Loucy (cell line): Measurements from ENCODE around the gene COL2A1.

ENCODE experiments used
- H2AFZ ChIP-seq: fragments of 200-600 bp; sonication (generic); 2 replicates; pipeline ENCODE4 v1.6.0; 2016; ENCODE audit warnings: antibody characterized with exemption, mild to moderate bottlenecking, low read length, moderate library complexity
- H3F3A ChIP-seq: fragments of 200-600 bp; 2 replicates; pipeline ENCODE4 v1.6.0; 2016; ENCODE audit warnings: antibody characterized with exemption, low read depth, mild to moderate bottlenecking
- H3K27me3 ChIP-seq: fragments of 200-600 bp; sonication (generic); 2 replicates; pipeline ENCODE4 v1.6.1; 2014; ENCODE audit warnings: low read length, mild to moderate bottlenecking; ENCODE audit not compliant: insufficient read depth, poor library complexity, severe bottlenecking
- H3K36me3 ChIP-seq: fragments of 200-600 bp; sonication (generic); 2 replicates; pipeline ENCODE4 v1.6.1; 2016; ENCODE audit warnings: low read length; ENCODE audit not compliant: insufficient read depth
- H3K4me1 ChIP-seq: fragments of 200-600 bp; sonication (generic); 2 replicates; pipeline ENCODE4 v1.5.1; 2014; ENCODE audit warnings: low read length, mild to moderate bottlenecking; ENCODE audit not compliant: insufficient read depth, poor library complexity, severe bottlenecking
- H3K4me2 ChIP-seq: fragments of 200-600 bp; sonication (generic); 2 replicates; pipeline ENCODE4 v1.6.0; 2014; ENCODE audit warnings: antibody characterized with exemption, low read length, low read depth, mild to moderate bottlenecking; ENCODE audit not compliant: poor library complexity, severe bottlenecking
- H3K4me3 ChIP-seq: fragments of 200-600 bp; sonication (generic); 2 replicates; pipeline ENCODE4 v1.5.1; 2014; ENCODE audit warnings: low read length, mild to moderate bottlenecking, mixed read lengths; ENCODE audit not compliant: poor library complexity, severe bottlenecking
- H3K79me2 ChIP-seq: fragments of 200-600 bp; sonication (generic); 2 replicates; pipeline ENCODE4 v1.6.1; 2014; ENCODE audit warnings: low read length; ENCODE audit not compliant: insufficient read depth
- H3K9ac ChIP-seq: fragments of 200-600 bp; sonication (generic); 2 replicates; pipeline ENCODE4 v1.6.0; 2014; ENCODE audit warnings: mild to moderate bottlenecking, low read depth, low read length, moderate library complexity; ENCODE audit not compliant: poor library complexity, severe bottlenecking
- H3K9me2 ChIP-seq: fragments of 200-600 bp; sonication (generic); replicated peaks from 2 replicates; pipeline ENCODE4 v1.6.1; 2016; ENCODE audit warnings: low read depth, low read length, mixed read lengths
- H3K9me3 ChIP-seq: fragments of 200-600 bp; sonication (generic); 2 replicates; pipeline ENCODE4 v1.6.1; 2014; ENCODE audit warnings: mild to moderate bottlenecking, antibody characterized with exemption, low read length, low read depth; ENCODE audit not compliant: insufficient read depth
- H4K20me1 ChIP-seq: fragments of 200-600 bp; sonication (generic); 2 replicates; pipeline ENCODE4 v1.6.0; 2014; ENCODE audit warnings: antibody characterized with exemption, low read length, mild to moderate bottlenecking; ENCODE audit not compliant: insufficient read depth, poor library complexity, severe bottlenecking
- CTCF ChIP-seq: fragments of 200-600 bp; sonication (generic); conservative IDR thresholded peaks from 2 replicates; pipeline ENCODE4 v1.5.1; 2014; ENCODE audit warnings: mild to moderate bottlenecking, antibody characterized with exemption, low read length
- EZH2phosphoT487 ChIP-seq: fragments of 200-600 bp; IDR thresholded peaks from 2 replicates; pipeline ENCODE4 v1.6.1; 2018; ENCODE audit warnings: antibody characterized with exemption, mild to moderate bottlenecking, moderate library complexity, borderline replicate concordance

Gene COL2A1

DNA sequence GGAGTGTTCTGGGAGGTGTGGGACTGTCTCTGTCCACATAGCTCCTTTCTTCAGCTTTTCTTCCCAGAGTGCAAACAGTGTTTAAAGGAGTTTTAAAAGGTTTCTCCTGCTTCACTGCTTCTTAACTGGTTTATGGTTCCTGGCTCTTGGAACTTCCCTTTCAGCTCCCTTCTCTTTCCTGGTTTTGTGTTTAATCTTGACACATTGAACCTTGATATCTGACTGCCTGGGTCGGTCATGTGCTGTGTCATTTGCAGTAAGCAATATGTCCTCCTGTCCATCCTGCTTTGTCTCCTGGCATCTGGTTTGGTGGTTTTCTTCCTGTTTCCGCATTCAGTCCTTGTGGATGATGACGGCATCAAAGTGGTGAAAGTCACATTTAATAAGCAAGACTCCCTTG lies 38.7 kb downstream of the COL2A1 start:
- H3K4me3 ChIP-seq = peak overlapping the region; percentile 90
- H3K27me3 ChIP-seq = no peaks in the 10 kb centered on the region
- H3K36me3 ChIP-seq = peaks cover 16% of the 10 kb centered on the region; the same call in 1 of the 2 replicates
- peaks cover 26% of the 10 kb centered on the region for H3K79me2 ChIP-seq
- peak overlapping the region; percentile 88 for H3K9ac ChIP-seq
- H4K20me1 ChIP-seq = peaks cover 10% of the 10 kb centered on the region
- H3K9me2 ChIP-seq = no peaks in the 10 kb centered on the region
- no peak overlapping the region for H2AFZ ChIP-seq
- no peaks in the 10 kb centered on the region for H3K9me3 ChIP-seq
- TF ChIP-seq CTCF = no peak
- no peak for TF ChIP-seq EZH2phosphoT487
- no peaks in the 10 kb centered on the region for H3F3A ChIP-seq
- peaks cover 25% of the 10 kb centered on the region for H3K4me1 ChIP-seq
- peak overlapping the region; percentile 96 for H3K4me2 ChIP-seq

DNA sequence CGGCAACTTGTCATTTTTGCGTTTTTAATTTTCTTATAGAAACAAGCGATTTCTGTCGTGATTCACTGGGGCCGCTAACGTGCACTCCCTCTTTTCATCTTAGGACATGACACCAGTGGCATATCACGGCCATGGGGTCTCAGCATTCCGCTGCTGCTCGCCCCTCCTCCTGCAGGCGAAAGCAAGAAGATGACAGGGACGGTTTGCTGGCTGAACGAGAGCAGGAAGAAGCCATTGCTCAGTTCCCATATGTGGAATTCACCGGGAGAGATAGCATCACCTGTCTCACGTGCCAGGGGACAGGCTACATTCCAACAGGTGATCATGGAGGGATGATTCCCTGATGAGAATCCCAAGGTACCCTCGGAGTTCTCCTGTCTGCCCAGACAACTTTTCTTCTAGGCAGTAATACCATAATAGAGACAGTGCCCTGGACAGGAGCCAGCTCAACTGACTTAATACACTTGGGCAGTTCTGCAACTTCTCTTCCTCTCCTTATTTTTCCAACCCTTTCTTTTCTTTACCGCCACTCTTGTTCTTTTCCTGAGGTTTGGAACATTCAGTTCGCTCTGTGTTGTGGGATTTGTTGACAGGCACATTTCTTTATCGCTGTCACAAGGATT lies 40.1 kb downstream of the COL2A1 start:
- Histone ChIP-seq H3K27me3 (no peaks in the 10 kb centered on the region), H3K79me2 (peaks cover 26% of the 10 kb centered on the region), H3F3A (no peaks in the 10 kb centered on the region), H3K9ac (peak overlapping the region; percentile 88), H3K4me3 (peak overlapping the region; percentile 90), H3K4me1 (peaks cover 25% of the 10 kb centered on the region), H3K36me3 (peaks cover 16% of the 10 kb centered on the region; the same call in 1 of the 2 replicates), H4K20me1 (peaks cover 10% of the 10 kb centered on the region), H3K9me3 (no peaks in the 10 kb centered on the region), H3K4me2 (peak overlapping the region; percentile 96), H2AFZ (peak overlapping the region; percentile 99), H3K9me2 (no peaks in the 10 kb centered on the region)
- TF ChIP-seq EZH2phosphoT487 (no peak), CTCF (0 out of 2 replicates have a peak, but pooled peaks have one; percentile 5)

GRCh38 chr12:47963340-47964040 lies 40.8 kb downstream of the COL2A1 start, which contains the start of gene TMEM106C:
TMEM106C (plus strand) TSS chr12:47963596; CDS start chr12:47964237, 641 bp downstream.
- no peaks in the 10 kb centered on the region for H3K9me2 ChIP-seq
- peak within 1 kb of the TSS; percentile 88 for H3K9ac ChIP-seq
- no peaks in the 10 kb centered on the region for H3K9me3 ChIP-seq
- H3K79me2 ChIP-seq = peaks cover 26% of the 10 kb centered on the region
- TF ChIP-seq EZH2phosphoT487 (no peak), CTCF (peak; percentile 82)
- no peaks in the 10 kb centered on the region for H3F3A ChIP-seq
- peak within 1 kb of the TSS; percentile 90 for H3K4me3 ChIP-seq
- peak within 1 kb of the TSS; percentile 96 for H3K4me2 ChIP-seq
- peaks cover 25% of the 10 kb centered on the region for H3K4me1 ChIP-seq
- H3K27me3 ChIP-seq = no peaks in the 10 kb centered on the region
- peaks cover 10% of the 10 kb centered on the region for H4K20me1 ChIP-seq
- peaks cover 16% of the 10 kb centered on the region; the same call in 1 of the 2 replicates for H3K36me3 ChIP-seq
- H2AFZ ChIP-seq = peak within 1 kb of the TSS; percentile 99
